OCI-LY3 (cell line): ENCODE results near the gene MXRA8.
A peak's percentile ranks its signal among the peaks of the same experiment; 100 is the strongest.

ENCODE experiments used
- H2AFZ ChIP-seq: fragments of 200-600, 300-600 bp; shearing (Covaris generic); 2 replicates; pipeline ENCODE4 v1.6.0; 2014; ENCODE audit warnings: antibody characterized with exemption, low read depth, low read length
- H3K27ac ChIP-seq: fragments of 200-600, 300-600 bp; sonication (generic); 2 replicates; pipeline ENCODE4 v1.5.1; 2014; ENCODE audit warnings: mild to moderate bottlenecking, low read length, moderate library complexity, mixed read lengths
- H3K27me3 ChIP-seq: fragments of 200-600, 300-600 bp; sonication (generic); 2 replicates; pipeline ENCODE4 v1.6.1; 2014; ENCODE audit warnings: low read depth, low read length, mixed read lengths
- H3K36me3 ChIP-seq: fragments of 200-600, 300-600 bp; sonication (generic); replicated peaks from 2 replicates; pipeline ENCODE3; 2014; ENCODE audit warnings: low read depth, low read length, mixed read lengths
- H3K4me1 ChIP-seq: fragments of 300-600, 200-600 bp; sonication (generic); 2 replicates; pipeline ENCODE4 v1.6.1; 2014; ENCODE audit warnings: low read length, mixed read lengths
- H3K4me2 ChIP-seq: fragments of 200-600, 300-600 bp; sonication (generic); 2 replicates; pipeline ENCODE4 v1.6.1; 2014; ENCODE audit warnings: low read length, mixed read lengths
- H3K4me3 ChIP-seq: fragments of 300-600, 200-600 bp; sonication (generic); 2 replicates; pipeline ENCODE4 v1.5.1; 2014; ENCODE audit warnings: antibody characterized with exemption, mild to moderate bottlenecking, low read length, moderate library complexity
- H3K79me2 ChIP-seq: fragments of 300-600, 200-600 bp; shearing (Covaris generic); 2 replicates; pipeline ENCODE4 v1.6.1; 2014; ENCODE audit warnings: mild to moderate bottlenecking, low read length, mixed read lengths
- H3K9ac ChIP-seq: fragments of 300-600, 200-600 bp; shearing (Covaris generic); 2 replicates; pipeline ENCODE4 v1.6.0; 2014; ENCODE audit warnings: mild to moderate bottlenecking, low read length, moderate library complexity
- H3K9me3 ChIP-seq: fragments of 200-600, 300-600 bp; shearing (Covaris generic); 2 replicates; pipeline ENCODE4 v1.6.1; 2014; ENCODE audit warnings: low read length, mixed read lengths; ENCODE audit not compliant: insufficient read depth
- H4K20me1 ChIP-seq: fragments of 200-600, 300-600 bp; sonication (generic); 2 replicates; pipeline ENCODE4 v1.6.1; 2016; ENCODE audit warnings: low read length, mixed read lengths; ENCODE audit not compliant: insufficient read depth
- CTCF ChIP-seq: fragments of 200-600, 300-600 bp; sonication (generic); IDR thresholded peaks from 2 replicates; pipeline ENCODE4 v1.5.1; 2014; ENCODE audit warnings: antibody characterized with exemption, low read length, low read depth
- EZH2phosphoT487 ChIP-seq: fragments of 200-600 bp; shearing (Covaris generic); IDR thresholded peaks from 2 replicates; pipeline ENCODE4 v1.6.1; 2018; ENCODE audit warnings: antibody characterized with exemption, mixed run types, low read depth

MXRA8 gene

GRCh38 chr1:1352786-1353388, 5.5 kb downstream of the MXRA8 start:
- peaks cover 4% of the 10 kb centered on the region for H3K27me3 ChIP-seq
- H3K9ac ChIP-seq: no peak overlapping the region
- no peak overlapping the region for H3K27ac ChIP-seq
- H3K4me3 ChIP-seq: no peak overlapping the region
- H3K79me2 ChIP-seq: peaks cover 10% of the 10 kb centered on the region
- no peak overlapping the region for H3K4me2 ChIP-seq
- H2AFZ ChIP-seq: no peak overlapping the region
- no peaks in the 10 kb centered on the region for H3K9me3 ChIP-seq
- no peak for TF ChIP-seq EZH2phosphoT487
- no peak for TF ChIP-seq CTCF
- H3K4me1 ChIP-seq: peaks cover 17% of the 10 kb centered on the region
- no peaks in the 10 kb centered on the region for H3K36me3 ChIP-seq
- H4K20me1 ChIP-seq: peaks cover 2% of the 10 kb centered on the region; the same call in 1 of the 2 replicates

- no peak for TF ChIP-seq EZH2phosphoT487
- TF ChIP-seq CTCF: no peak
- Histone ChIP-seq H3K9ac (no peak overlapping the region), H3K27me3 (no peaks in the 10 kb centered on the region), H3K36me3 (no peaks in the 10 kb centered on the region), H3K9me3 (no peaks in the 10 kb centered on the region), H3K79me2 (peaks cover 21% of the 10 kb centered on the region), H3K4me2 (peak overlapping the region; percentile 20), H2AFZ (no peak overlapping the region), H3K4me3 (peak overlapping the region; percentile 48; the same call in 1 of the 2 replicates), H4K20me1 (peaks cover 12% of the 10 kb centered on the region; the same call in 1 of the 2 replicates), H3K4me1 (peaks cover 23% of the 10 kb centered on the region), H3K27ac (no peak overlapping the region)
Observed at GRCh38 chr1:1351511-1352427, 6.6 kb downstream of the MXRA8 start.

- H3K9ac ChIP-seq: peak within 1 kb of the TSS; percentile 97
- peak within 1 kb of the TSS; percentile 79; the same call in 1 of the 2 replicates for H2AFZ ChIP-seq
- H3K36me3 ChIP-seq: no peaks in the 10 kb centered on the region
- no peaks in the 10 kb centered on the region for H3K9me3 ChIP-seq
- H3K4me3 ChIP-seq: peak within 1 kb of the TSS; percentile 99
- peaks cover 28% of the 10 kb centered on the region; the same call in 1 of the 2 replicates for H4K20me1 ChIP-seq
- H3K27me3 ChIP-seq: no peaks in the 10 kb centered on the region
- H3K79me2 ChIP-seq: peaks cover 45% of the 10 kb centered on the region
- peaks cover 19% of the 10 kb centered on the region for H3K4me1 ChIP-seq
- H3K4me2 ChIP-seq: peak within 1 kb of the TSS; percentile 81
- peak; percentile 44 for TF ChIP-seq CTCF
- no peak for TF ChIP-seq EZH2phosphoT487
- peak within 1 kb of the TSS; percentile 75 for H3K27ac ChIP-seq
Observed at GRCh38 chr1:1349256-1350012, 8.9 kb downstream of the MXRA8 start, which contains the start of gene DVL1. TSS of gene DVL1 (minus strand) at chr1:1349418. CDS start at chr1:1349065, 353 bp downstream.
